Ecto neural progenitor cell (in vitro differentiated cells): ENCODE measurements around the gene CPLANE1.
A peak's percentile ranks its signal among the peaks of the same experiment; 100 is the strongest.
"Not testable (repeated sequence)": the region's sequence is repeated elsewhere in the genome, so short reads cannot be mapped to it uniquely, and the experiment has no call there.

Experiments
- DNase-seq: peaks from one replicate; pipeline ENCODE4 v3.0.0-alpha.2; 2018; ENCODE audit warnings: low spot score

Gene CPLANE1

DNA sequence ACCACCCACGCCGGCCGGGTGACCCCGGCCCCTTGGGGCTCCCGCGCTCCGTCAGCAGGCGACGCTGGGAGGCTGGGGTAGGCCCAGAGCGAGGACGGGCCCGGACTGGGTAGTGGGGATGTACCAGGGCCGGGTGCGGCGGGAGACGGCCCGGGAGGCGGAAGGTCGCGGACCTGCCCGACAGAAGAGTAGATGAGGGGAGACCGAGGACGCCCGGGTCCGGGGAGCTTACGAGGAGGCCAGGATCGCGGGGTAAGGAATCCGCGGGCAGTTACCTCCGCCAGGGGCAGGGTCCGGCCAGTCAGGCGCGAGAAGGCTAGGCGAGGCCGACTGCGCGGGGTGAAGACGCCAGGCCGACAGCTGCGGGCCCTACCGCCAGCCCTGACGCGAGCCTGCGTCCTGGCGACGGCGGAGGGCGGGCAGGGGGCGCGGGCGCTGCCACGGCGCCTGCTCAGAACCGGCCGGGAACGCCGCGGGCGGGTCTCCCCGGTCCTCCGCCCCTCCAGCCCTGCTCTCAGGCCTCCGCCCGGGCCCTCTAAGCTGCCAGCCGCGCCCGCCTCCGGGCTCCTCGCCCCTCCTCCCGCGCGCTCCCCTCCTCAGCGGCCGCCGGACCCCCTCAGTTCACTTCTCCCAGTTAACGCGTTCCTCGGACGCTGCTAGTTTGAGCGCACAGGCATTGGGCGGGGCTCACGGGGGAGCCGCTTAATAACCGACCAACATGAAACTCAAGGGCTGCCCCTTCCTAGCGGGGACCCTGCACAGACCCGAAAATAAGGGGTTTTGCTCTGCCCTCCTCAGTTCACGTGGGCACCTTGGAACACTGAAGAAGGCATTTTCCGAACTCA lies at the start of gene CPLANE1:
Gene CPLANE1 (minus strand): TSS at position 407 of the 845 bp plus-strand sequence. CDS start 1,678 bp downstream, outside the sequence.
- DNase-seq: peak; percentile 92

DNA sequence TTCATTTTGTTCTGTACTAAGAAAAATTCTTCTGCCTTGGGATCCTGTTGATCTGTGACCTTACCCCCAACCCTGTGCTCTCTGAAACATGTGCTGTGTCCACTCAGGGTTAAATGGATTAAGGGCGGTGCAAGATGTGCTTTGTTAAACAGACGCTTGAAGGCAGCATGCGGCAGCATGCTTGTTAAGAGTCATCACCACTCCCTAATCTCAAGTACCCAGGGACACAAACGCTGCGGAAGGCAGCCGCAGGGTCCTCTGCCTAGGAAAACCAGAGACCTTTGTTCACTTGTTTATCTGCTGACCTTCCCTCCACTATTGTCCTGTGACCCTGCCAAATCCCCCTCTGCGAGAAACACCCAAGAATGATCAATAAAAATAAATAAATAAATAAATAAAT lies 47.1 kb upstream of the CPLANE1 start:
- not testable (repeated sequence) for DNase-seq

DNA sequence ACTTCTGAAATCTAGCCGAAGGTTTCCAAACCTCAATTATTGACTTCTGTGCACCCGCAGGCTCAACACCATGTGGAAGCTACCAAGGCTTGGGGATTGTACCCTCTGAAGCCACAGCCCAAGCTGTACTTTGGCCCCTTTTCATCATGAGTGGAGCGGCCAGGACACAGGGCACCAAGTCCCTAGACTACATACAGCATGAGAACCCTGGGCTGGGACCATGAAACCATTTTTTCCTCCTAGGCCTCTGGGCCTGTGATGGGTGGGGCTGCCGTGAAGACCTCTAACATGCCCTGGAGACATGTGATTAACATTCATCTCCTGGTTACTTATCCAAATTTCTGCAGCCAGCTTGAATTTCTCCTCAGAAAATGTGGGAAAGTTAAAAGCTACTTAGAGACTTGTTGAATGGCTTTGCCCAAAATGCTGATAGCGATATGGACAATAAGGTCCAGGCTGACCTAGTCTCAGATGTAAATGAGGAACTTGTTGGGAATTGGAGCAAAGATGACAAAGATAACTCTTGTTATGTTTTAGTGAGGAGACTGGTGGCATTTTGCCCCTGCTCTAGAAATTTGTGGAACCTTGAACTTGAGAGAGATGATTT lies 34.1 kb upstream of the CPLANE1 start:
- DNase-seq: no peak

DNA sequence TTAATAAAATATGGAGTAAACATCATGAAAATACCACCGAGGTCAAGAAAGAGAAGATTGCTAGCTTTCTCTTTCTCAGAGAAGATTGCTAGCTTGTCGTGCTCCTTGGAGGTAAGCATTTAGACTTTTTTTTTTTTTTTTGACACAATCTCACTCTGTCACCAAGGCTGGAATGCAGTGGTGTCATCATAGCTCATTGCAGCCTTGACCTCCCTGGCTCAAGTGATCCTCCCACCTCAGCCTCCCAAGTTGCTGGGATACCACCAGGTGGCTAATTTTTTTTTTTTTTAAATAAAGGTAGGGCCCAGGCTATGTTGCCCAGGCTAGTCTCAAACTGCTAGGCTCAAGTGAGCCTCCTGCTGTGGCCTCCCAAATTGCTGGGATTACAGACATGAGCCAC lies 26.3 kb upstream of the CPLANE1 start:
- no peak for DNase-seq

DNA sequence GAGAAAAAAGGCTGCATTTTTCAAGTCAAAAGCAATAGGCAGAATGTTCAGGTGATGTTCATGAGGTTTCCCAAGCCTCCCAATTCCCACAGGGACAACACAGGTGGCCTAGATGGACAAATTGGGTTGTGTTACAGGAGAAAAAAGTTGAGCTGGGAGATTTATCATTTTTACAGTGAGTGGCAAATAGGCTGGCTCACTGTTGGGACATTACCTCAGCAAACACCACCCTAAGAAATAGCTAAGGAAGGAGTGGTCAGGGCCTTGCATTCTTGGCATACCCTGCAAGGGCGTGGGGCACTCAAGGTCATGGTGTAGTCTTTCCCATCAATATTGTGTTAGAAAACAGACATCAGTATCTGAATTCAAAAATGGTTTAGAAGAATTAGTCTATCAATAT lies 23.3 kb upstream of the CPLANE1 start:
- DNase-seq: no peak

DNA sequence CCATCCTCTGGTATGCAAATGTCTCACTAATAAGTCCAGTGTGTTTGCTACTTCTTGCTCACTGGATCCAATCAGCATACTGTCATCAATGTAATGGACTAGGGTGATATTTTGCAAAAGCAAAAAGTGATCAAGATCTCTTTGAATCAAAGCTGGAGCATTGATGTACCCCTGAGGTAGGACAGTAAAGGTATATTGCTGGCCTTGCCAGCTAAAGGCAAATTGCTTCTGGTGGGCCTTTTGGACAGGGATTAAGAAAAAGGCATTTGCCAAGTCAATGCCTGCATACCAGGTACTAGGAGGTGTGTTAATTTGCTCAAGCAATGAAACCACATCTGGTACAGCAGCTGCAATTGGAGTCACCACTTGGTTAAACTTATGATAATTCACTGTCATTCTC lies 18.9 kb upstream of the CPLANE1 start:
- DNase-seq: not testable (repeated sequence)

DNA sequence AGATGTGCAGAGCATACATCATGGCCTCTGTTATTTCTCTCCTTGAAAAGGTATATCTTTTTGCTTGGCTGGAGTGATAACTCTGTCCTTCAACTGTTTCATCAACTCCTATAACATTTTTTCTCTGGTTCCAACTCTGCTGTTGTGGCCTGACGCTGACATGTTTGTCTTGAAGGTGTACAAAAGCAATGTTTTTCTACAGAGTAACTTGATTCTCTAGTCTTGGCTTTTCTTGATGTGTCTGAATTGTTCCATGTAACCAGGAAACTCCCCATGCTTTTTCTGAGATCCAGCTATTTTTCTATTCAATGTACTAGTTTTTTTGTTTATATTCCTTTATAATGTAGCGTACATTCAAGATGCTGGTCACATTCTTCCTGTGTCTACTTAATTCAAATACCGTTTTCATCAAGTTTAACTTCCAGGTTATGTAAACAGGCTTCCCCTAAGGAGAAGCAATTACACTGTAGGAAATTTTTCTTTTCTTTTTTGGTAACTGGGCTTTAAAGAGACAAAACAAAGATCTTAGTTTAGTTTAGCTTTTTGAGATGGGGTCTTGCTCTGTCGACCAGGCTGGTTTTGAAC lies 6.7 kb upstream of the CPLANE1 start:
- no peak for DNase-seq

DNA sequence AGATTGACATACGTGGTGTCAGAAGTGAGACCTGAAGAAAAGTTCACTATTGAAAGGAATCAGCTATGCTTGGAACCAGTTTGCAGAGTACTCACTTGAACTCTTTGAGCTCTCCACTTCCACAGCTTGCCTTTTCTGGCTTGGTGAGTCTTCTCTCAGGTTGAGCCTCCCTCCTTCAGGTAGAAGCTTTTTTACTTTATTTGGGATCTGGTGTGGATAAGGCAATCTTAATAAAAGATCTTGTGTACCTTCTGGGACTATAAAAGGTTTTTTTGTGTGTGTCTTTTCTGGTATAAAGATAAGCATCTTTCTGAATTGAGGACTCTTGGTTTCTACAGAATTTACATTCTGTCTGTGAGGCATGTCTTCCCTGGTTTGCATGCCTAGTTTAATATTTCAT lies 5.4 kb upstream of the CPLANE1 start:
- no peak for DNase-seq

DNA sequence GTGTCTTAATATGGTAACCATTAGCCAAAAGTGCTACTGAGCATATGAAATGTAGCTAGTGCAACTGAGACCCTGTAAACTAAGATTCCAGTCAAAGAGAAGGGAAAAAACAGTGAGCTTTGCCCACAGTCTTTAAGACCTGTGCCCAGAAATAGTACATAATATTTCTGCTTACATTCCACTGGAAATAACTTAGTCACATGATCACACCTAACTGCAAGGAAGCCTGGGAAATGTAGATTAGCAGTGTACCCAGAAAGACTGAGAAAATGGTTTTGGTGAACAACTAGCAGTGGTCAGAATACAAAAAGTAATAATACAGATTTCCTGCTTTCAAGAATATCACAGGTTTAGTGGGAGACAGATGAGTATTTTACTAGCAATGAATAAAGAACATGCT lies 2.5 kb upstream of the CPLANE1 start:
- no peak for DNase-seq

DNA sequence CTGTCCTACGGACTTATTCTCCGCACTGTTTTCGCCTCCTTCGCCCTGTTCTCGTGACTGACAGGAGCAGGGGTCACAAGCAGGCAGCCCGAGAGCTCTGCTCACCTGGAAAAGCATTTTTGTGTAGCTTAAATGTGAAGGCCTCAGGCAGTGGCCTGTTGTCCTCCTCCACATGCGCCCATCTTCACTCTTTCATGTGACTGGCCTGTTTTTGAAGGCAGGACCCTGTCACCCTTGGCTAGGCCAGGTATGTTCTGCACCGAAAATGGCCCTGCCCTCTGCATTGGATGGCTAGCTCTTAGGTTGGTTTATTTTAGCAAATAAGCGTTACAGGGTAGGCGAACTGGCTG lies 614 bp upstream of the CPLANE1 start:
- no peak for DNase-seq

DNA sequence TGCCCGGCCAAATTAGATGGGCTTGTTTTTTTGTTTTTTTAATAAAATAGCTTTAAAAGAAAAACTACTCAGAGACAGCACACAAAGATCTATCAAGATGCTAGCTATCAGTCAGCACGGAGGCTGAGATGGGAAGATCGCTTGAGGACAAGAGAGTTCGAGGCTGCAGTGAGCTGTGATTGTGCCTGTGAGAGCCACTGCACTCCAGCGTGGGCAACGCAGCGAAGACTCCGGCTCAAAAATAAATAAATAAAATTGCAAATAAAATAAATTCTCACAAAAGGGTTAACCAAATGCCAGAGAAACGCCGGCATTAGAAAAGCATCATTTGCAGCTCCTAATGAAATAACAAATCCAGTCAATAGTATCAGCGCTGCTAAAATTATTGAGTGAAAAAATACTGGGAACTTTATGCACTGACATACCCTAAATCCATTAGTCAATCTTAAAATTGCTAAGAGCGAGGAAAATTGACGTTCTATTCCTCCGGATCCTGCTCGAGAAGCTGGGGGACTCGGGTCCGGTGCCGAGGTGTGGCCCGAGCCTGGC lies 681 bp downstream of the CPLANE1 start:
- DNase-seq: no peak

DNA sequence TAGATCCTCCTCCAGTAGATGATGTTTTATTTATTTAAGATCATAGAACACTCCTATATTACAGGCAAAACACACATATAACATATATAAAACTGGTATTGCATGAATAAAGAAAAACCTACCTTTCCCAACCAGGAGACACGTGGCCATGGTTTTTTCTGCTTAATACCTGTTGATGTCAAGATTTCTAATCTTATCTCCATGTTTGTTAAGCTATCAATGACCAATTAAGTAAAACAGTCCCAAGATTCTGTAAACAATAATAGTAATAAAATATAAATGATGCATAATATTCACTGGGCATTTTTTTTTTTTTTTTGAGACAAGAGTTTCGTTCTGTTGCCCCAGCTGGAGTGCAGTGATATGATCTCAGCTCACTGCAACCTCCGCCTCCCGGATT lies 1.7 kb downstream of the CPLANE1 start:
- DNase-seq: no peak

DNA sequence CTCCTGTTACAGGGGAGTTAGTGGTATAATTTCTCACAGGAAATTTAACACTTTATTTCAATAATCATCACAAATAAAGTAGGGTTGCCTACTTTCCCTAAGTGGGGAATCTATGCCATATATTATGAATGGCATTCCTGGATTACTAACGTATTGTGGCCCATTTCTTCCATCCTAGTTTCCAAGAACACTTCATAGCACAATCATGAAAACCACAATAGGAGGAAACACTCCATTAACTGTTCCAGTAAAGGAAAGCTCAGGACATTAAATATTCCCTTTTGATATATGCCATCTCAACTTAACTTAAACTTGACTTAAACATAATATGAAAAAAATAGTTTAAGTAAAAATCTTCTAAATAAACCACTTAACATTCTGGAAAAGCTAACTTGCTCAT lies 2.1 kb downstream of the CPLANE1 start:
- no peak for DNase-seq

DNA sequence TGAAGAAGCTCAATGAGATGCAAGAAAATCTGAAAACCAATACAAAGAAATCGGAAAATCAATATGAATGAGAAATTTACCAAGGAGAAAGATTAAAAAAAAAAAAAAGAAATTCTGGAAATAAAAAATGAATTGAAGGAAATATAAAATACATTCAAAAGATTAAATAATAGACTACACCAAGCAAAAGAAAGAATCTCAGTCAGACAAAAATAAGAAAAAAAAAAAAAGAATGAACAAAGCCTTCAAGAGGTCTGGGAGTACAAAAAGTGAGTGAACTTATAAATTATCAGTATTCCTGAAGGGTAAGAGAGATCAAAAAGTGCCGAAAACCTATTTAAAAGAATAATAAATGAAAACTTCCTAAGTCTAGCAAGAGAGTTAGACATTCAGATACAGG lies 14.9 kb downstream of the CPLANE1 start:
- no peak for DNase-seq

DNA sequence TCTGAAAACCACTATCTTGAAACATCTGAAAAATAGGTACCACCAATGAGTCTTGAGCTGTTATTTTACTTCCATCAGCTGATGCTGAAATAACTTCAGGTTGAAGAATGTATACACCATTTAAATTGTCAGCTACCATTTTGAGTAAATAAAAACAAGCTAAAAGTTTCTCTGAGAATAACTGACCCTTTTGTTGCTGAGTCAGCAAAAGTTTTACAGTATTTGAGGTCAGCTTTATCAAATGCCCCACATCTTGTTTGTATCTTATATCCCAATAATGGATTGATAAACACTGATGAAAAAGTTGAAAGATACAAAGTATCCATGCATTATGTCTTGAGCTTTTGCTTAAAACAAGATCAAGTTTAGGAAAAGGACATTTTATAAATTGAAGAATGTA lies 22.8 kb downstream of the CPLANE1 start:
- DNase-seq: no peak

DNA sequence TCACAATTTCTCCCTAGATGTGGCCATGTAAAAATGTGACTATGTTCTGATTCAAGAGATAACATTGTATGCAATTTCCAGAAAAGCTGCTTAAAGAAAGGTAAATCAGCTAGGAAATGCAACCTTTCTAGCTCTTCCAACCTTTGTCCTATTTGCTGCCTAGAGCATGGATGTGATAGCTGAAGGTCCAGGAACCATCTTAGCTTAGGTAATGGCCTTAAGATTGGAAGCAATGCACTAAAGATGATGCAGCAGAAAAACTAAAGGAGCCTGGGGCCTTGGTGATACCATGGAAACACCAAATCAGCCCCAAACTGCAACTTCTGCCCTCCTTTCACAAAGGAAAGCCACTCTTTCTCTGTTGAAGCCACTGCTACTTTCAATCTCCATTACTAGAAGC lies 27.0 kb downstream of the CPLANE1 start:
- DNase-seq: no peak

DNA sequence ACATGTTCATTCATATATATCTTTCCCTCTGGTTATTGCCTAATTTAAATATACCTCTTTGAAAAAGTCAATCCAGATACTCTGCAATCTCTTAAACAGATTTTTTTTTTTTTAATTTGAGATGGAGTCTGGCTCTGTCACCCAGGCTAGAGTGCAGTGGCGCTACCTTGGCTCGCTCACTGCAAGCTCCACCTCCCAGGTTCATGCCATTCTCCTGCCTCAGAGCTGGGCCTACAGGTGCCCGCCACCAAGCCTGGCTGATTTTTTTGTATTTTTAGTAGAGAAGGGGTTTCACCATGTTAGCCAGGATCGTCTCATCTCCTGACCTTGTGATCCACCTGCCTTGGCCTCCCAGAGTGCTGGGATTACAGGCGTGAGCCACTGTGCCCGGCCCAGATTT lies 28.8 kb downstream of the CPLANE1 start:
- DNase-seq: not testable (repeated sequence)

DNA sequence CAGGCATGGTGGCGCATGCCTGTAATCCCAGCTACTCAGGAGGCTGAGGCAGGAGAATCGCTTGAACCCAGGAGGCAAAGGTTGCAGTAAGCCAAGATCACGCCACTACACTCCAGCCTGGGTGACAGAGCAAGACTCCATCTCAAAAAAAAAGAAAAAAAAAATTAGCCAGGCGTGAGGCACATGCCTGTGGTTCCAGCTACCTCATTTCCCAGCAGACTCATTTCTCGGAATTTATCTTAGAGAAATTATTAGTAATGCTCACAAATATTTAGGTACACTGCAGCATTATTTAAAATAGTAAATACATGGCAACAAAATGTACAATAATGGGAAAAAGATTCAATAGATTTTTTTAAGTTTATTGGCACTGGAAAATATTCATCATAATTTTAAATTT lies 29.8 kb downstream of the CPLANE1 start:
- not testable (repeated sequence) for DNase-seq

DNA sequence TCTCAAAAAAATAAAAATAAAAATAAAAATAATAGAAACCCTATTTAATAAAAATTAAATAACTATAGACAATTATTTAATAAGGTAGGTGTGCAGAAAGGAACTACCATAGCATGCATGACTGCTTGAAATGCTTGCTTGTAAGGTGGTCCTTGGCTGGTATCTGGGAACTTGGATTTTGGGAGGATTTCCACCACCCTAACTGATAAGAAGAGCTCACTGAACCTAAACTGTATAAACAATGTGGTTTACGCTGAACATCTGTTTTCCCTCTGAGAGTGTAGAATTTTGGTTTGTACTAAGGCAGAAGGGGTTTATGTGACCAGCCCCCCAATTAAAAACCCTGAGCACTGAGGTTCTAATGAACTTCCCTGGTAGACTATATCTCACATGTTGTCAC lies 31.2 kb downstream of the CPLANE1 start:
- DNase-seq: no peak

DNA sequence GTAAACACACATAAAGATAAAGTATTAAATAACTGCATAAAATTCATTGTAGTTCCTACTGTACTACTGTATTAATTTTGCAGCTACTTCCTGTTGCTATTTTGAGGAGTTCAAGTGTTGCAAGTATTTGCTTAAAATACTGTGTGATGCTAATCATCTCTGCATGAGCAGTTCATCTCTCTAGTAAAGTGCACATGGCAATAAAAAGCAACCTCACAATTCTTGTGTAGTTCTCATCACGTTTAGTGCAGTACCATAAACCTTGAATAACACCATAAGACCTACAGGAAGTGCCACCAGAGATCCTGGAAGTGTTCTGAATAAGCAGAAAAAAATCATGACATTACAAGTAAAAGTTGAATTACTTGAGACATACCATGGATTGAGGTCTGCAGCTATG lies 34.6 kb downstream of the CPLANE1 start:
- DNase-seq: no peak

DNA sequence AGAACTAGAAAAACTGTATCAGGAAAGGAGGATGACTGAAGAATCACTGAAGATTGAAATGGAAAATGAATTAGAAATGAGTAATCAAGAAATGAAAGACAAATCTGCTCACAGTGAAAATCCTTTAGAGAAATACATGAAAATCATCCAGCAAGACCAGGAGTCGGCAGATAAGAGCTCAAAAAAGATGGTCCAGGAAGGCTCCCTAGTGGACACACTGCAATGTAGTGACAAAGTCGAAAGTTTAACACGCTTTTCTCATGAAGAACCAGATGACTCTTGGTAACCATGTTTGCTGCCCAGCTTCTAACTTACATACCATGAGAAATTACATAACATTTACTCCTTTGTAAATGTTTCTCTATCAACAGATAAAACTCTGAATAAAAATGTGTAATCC lies 37.1 kb downstream of the CPLANE1 start:
- no peak for DNase-seq

DNA sequence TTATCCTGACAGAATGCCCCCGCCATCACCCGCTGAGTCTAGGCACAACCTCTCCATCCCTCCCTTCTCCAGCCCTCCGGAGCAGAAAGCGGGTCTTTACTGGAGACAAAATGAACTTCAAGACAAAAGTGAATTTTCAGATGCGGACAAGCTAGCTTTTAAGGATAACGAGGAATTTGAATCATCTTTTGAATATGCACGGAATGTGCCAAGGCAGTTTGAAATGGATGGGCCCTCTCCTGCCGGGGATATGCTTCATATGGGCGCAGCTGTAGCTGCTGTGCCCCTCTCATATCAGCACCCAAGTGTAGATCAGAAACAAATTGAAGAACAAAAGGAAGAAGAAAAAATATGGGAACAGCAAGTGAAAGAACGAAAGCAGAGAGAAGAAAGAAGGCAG lies 37.5 kb downstream of the CPLANE1 start:
- no peak for DNase-seq
